GM18951 (cell line): ENCODE results near the gene ELL.

Experiments
- POLR2A ChIP-seq: IDR thresholded peaks from 4 replicates; pipeline ENCODE4 v1.6.1; 2011; ENCODE audit warnings: mild to moderate bottlenecking; ENCODE audit not compliant: insufficient read length, insufficient read depth; ENCODE audit errors: extremely low read depth
- in situ Hi-C: fragments of 300-500 bp; cut with MboI; formaldehyde crosslinking; loops from one replicate; pipeline ENCODE4 v1.12.0; 2022; ENCODE audit warnings: low sequenced_read_pairs, mixed read lengths, inconsistent platforms; ENCODE audit not compliant: unreplicated experiment

Gene ELL

GRCh38 chr19:18428173-18428786 lies 93.6 kb downstream of the ELL start:
- TF ChIP-seq POLR2A, result no peak
- in situ Hi-C loops, result no loop called here

DNA sequence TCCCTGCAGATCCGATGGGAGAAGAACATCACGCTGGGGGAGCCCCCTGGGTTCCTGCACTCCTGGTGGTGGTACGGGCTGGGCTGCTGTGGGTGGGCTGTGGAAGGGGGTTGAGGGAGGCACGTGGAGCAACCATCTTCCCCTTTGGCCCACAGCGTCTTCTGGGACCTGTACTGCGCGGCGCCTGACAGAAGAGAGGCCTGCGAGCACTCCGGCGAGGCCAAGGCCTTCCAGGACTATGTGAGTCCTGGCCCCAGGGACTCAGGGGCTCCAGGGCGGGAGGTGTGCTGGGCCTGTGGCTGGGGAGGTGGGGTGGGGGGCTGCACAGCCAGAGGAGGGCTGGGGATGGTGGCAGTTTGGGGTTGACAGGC lies 94.1 kb downstream of the ELL start:
- in situ Hi-C loops, result no loop called here
- TF ChIP-seq POLR2A, result no peak

- TF ChIP-seq POLR2A, result no peak
- in situ Hi-C loops, result no loop called here
These were observed 94.7 kb downstream of the ELL start for GRCh38 chr19:18427080-18427742.

- no peak for TF ChIP-seq POLR2A
- in situ Hi-C loops, result no loop called here
These were observed 95.5 kb downstream of the ELL start for GRCh38 chr19:18426416-18426767.

DNA sequence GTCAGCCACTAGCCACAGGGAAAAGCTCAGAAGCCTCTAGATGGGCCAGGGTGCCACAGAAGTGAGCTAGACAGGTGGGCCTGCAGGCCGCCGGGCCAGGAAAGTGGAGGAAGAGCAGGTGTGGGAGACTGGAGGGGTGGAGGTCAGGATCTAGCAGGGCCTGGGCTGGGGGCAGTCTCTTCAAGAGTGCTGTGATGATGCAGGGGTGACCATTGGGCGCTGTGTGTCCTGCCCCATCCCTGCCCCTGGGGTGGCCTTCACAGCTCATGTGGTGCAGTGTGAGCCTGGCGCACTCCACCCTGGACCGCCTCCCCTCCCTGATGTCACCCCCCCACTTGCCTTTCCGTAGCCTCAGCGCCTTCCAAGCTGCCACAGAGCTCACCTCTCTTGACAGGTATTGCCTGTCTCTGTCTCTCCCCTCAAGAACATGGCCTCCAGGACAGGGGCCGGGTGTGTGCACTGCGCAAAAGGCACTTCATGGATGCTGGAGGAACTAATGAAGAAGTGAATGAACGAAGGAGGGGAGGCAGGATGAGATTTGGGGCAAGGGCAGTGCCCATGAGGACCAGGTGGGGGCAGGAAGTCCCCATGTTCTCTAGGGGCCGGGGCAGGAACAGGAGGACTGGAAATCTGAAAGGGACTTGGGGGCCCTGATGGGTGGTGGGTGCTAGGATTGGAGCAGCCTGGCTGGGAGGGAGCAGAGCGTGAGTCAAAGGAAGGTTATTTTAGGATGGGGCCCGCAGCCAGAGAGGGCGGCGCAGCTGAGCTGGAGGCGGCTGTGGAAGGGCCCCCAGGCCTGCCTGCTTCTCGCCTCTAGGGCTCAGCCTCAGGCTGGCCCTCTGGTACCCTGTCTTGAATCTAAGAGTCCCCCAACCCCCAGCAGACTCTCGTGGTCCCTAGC lies 96.1 kb downstream of the ELL start:
- TF ChIP-seq POLR2A, result no peak
- in situ Hi-C loops, result no loop called here

GRCh38 chr19:18424890-18425514 lies 96.9 kb downstream of the ELL start:
- in situ Hi-C loops, result no loop called here
- no peak for TF ChIP-seq POLR2A

DNA sequence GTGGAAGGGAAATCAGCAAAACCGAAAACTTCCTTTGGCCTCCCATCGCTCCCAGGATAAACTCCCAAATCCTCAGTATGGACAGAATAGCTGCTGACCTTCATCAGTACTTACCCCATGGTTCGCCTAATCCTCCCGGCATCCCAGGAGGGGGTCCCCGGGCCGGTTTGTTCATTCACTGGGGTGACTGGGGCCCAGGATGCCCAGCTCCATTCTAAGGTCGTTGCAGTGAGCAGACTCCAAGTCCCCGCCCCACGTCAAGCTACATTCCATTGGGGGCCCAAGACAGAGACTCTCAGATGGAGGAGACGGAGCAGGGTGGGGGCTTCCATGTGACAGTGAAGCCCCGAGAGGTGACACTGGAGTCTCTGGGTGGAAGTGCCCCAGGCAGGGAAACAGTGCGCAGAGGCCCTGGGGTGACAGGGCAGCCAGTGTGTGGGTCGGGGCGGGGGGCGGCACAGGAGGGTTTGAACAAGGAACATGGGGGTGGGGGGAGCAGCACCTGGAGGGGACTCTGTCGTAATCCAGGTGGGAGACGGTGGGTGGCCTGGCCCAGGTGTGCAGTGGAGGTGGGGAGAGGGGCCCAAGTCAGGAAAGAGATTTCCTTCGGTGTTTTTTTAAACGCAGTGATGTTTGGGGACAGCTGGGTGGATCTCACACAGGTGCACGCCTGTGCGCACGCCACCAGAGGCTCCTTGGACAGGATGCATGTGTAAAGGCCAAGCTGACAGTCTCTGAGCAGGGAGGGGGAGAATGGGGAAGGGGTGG lies 97.6 kb downstream of the ELL start:
- no peak for TF ChIP-seq POLR2A
- in situ Hi-C loops, result no loop called here

DNA sequence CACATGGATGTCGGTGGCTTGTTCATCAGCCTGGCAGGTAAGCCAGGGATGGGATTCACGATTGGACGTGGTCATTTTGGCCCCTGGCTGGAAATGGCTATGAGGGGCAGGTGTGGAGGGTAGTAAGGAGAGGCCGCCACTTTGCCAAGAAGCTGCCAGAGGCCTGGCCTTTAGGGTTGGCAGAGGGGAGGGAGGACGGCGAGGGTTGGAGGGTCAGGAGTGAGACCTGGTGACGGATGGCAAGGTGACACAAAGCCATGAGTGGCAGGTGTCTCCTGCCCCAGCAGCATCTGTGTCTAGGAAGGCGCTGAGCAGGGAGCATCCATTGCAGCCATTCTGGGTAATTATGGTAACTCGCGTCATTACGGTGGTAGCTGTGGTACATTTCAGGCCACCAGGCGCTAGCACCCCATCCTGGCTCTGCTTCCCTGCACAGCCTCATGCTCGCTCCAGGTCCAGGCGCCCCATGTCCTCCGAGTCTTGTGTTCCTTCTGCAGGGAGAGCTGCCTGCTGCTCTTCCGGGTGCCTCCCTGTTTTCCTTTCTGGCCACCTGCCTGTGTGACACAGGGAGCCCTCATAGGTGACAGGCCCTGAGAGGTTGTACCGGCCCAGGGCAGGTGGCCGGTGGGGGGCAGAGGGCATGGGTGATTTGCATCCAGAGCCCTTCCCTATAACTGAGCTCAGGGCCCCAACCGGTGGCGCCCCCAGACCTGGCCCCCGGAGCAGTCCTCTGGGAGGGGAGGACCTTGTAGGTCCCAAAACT lies 98.4 kb downstream of the ELL start:
- in situ Hi-C loops, result no loop called here
- no peak for TF ChIP-seq POLR2A

GRCh38 chr19:18422530-18423191 lies 99.2 kb downstream of the ELL start:
- TF ChIP-seq POLR2A, result no peak
- in situ Hi-C loops, result no loop called here

- no peak for TF ChIP-seq POLR2A
- in situ Hi-C loops, result no loop called here
These were observed 100.4 kb downstream of the ELL start for GRCh38 chr19:18421371-18421959.

DNA sequence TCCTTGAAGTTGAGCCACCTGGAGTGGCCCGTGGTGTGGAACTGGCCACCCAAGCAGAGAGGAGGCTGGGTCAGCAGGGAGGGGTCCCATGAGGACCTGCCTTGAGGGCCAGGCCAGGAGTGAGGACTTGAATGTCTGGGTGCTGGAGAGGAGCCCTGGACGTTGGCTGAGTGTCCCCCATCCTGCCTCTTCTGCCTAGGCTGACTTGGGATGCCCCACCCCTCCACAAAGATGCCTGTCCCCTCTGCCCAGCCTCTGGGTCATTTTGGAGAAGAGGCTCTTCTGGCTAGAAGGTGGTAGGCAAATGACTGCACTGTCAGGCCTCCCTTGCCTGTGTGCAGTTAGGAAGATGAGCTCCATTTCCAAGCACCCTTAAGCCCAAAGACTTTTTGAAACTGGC lies 100.9 kb downstream of the ELL start:
- in situ Hi-C loops, result no loop called here
- no peak for TF ChIP-seq POLR2A

DNA sequence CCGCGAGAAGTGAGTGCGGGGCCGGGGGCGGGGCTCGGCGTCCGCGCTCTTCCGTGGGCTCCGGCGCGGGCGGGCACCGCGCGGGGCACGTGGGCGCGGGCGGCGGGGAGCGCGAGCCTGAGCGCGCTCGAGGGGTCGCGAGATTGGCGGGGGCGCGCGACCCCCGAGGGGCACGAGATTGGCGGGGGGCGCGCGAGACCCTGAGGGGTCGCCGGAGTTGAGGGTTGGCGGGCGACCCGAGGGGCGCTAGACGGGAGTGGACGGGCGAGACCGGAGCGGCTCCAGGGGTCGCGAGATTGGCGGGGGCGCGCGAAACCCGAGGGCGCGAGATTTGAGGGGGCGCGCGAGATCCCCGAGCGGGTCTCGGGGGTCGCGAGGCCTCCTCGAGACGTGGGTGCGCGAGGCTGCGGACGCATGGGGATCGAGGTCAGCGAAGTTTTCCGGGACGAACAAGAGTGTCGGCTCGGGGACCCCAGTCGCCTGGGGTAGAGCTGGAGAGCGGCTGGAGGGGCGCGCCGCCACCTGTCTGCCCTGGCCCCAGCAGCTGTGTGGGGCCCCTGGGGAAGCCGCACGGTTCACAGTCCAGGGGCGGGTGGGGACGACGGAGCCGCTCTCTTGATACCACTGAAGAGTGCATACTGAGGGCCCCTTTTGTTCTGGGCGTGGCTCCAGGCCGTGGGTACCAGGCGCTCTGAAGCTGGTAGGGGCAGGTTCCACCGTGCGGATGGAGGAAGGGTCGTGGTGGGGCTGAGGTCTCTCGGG lies 102.0 kb downstream of the ELL start:
- in situ Hi-C loops, result no loop called here
- TF ChIP-seq POLR2A, result no peak
